Thyroid gland (tissue), 4 donors: ENCODE measurements around the gene NIP7. TPM values are rescaled to one million over a fixed set of nuclear protein-coding genes. Genes with fewer than 3 reads are reported as not detected.

ENCODE experiments used
- DNase-seq, 2 donors: peaks; one replicate each; pipeline ENCODE4 v3.0.0-alpha.2; 2019
- H3K27ac ChIP-seq, 3 donors: fragments of 200-600 bp; sonication (generic); 1 replicate in 2 of 3; 2 replicates in 1 of 3; pipeline ENCODE4 v1.5.1; 2016 to 2019; ENCODE audit warnings: mild to moderate bottlenecking in 1 of 3, moderate library complexity in 1 of 3
- H3K27me3 ChIP-seq: fragments of 200-600 bp; sonication (generic); one replicate; pipeline ENCODE4 v1.5.1; 2019
- H3K36me3 ChIP-seq, 2 donors: fragments of 200-600 bp; sonication (generic); one replicate each; pipeline ENCODE4 v1.5.1; 2016 to 2019
- H3K4me1 ChIP-seq, 2 donors: fragments of 200-600 bp; sonication (generic); one replicate each; pipeline ENCODE4 v1.5.1; 2017 to 2019
- H3K4me3 ChIP-seq, 3 donors: fragments of 200-600 bp; sonication (generic); replicated peaks in 1 of 3; 1 replicate in 2 of 3; 2 replicates in 1 of 3; pipeline ENCODE4 v1.5.1; 2016; ENCODE audit warnings: mild to moderate bottlenecking in 1 of 3
- H3K9me3 ChIP-seq: fragments of 200-600 bp; sonication (generic); one replicate; pipeline ENCODE4 v1.5.1; 2017
- CTCF ChIP-seq, 6 experiments: fragments of 200-600 bp in 3 of 6; fragments of 450-650 bp in 3 of 6; sonication (generic) in 3 of 6; IDR thresholded peaks; one replicate each; pipeline ENCODE4 v1.5.1; 2016 to 2019; ENCODE audit warnings: antibody characterized with exemption in 6 of 6, mild to moderate bottlenecking in 2 of 6, inconsistent platforms in 1 of 6, moderate library complexity in 1 of 6
- POLR2A ChIP-seq, 2 donors: fragments of 450-650 bp; IDR thresholded peaks; one replicate each; pipeline ENCODE4 v1.6.1; 2017; ENCODE audit warnings: antibody characterized with exemption in 2 of 2, mild to moderate bottlenecking in 2 of 2, moderate library complexity in 1 of 2
- WGBS, 2 donors: methylation state at CpG; one replicate each; pipeline ENCODE4 v1.1.5; 2017; 5-methylcytosine and 5-hydroxymethylcytosine counted together
- intact Hi-C: fragments of 100-400 bp; cut with DNase I; formaldehyde crosslinking; loops from one replicate; pipeline ENCODE4 v1.15.1; 2023
- total RNA-seq, 4 donors: library from RNA; depleted of rRNA; stranded (reverse); fragments of >200 nt; gene quantifications; one replicate each; pipeline ENCODE4 v1.2.3, GENCODE V29; 2016

The NIP7 gene
- total RNA-seq, 4 donors from 2014 or later = 9.8 to 17.5 (median 14.7) TPM

GRCh38 chr16:69376393-69377059 is 37.0 kb downstream of the NIP7 start:
- TF ChIP-seq CTCF (IDR thresholded peaks at IDR 0.05) (no peak), POLR2A (IDR thresholded peaks at IDR 0.05) (no peak)
- DNase-seq = no peak
- H3K27ac ChIP-seq = no peak overlapping the region
- no peak overlapping the region for H3K4me3 ChIP-seq
- intact Hi-C loops = no loop called here
- H3K36me3 ChIP-seq = peaks cover 19 to 26% of the 10 kb centered on the region in 2 donors
- WGBS, 2 donors = 94% methylated on average over 10 of the region's 10 CpGs
- H3K4me1 ChIP-seq = no peaks in the 10 kb centered on the region
- H3K27me3 ChIP-seq = no peaks in the 10 kb centered on the region
- no peaks in the 10 kb centered on the region for H3K9me3 ChIP-seq

- no peak overlapping the region for H3K4me3 ChIP-seq
- TF ChIP-seq CTCF (IDR thresholded peaks at IDR 0.05) (no peak), POLR2A (IDR thresholded peaks at IDR 0.05) (no peak)
- H3K27ac ChIP-seq = no peak overlapping the region
- peaks cover 31 to 35% of the 10 kb centered on the region in 2 donors for H3K36me3 ChIP-seq
- H3K9me3 ChIP-seq = no peaks in the 10 kb centered on the region
- intact Hi-C loops = no loop called here
- no peaks in the 10 kb centered on the region for H3K4me1 ChIP-seq
- H3K27me3 ChIP-seq = no peaks in the 10 kb centered on the region
- 91 to 93% methylated on average over 1 of the region's 1 CpG for WGBS, 2 donors
- DNase-seq = no peak
These were observed 38.5 kb downstream of the NIP7 start for GRCh38 chr16:69378036-69378435.

- TF ChIP-seq POLR2A (IDR thresholded peaks at IDR 0.05) (no peak), CTCF (IDR thresholded peaks at IDR 0.05) (no peak)
- H3K36me3 ChIP-seq = peaks cover 31 to 35% of the 10 kb centered on the region in 2 donors
- 79 to 88% methylated on average over 1 of the region's 1 CpG for WGBS, 2 donors
- no peak overlapping the region for H3K27ac ChIP-seq
- intact Hi-C loops = no loop called here
- DNase-seq = no peak
- no peak overlapping the region for H3K4me3 ChIP-seq
- no peaks in the 10 kb centered on the region for H3K4me1 ChIP-seq
- H3K27me3 ChIP-seq = no peaks in the 10 kb centered on the region
- no peaks in the 10 kb centered on the region for H3K9me3 ChIP-seq
These were observed 39.2 kb downstream of the NIP7 start for GRCh38 chr16:69378760-69379159.

- H3K4me3 ChIP-seq = no peak overlapping the region
- TF ChIP-seq POLR2A (IDR thresholded peaks at IDR 0.05) = no peak
- TF ChIP-seq CTCF (IDR thresholded peaks at IDR 0.05) = no peak
- H3K27ac ChIP-seq = no peak overlapping the region
- H3K4me1 ChIP-seq = peaks cover 8 to 9% of the 10 kb centered on the region in 2 donors
- peaks cover 31 to 35% of the 10 kb centered on the region in 2 donors for H3K36me3 ChIP-seq
- H3K9me3 ChIP-seq = no peaks in the 10 kb centered on the region
- WGBS, 2 donors = 71 to 81% methylated on average over 2 of the region's 2 CpGs
- H3K27me3 ChIP-seq = no peaks in the 10 kb centered on the region
- intact Hi-C loops = loop anchor here (10.0 kb wide), 1 partner anchor 46 kb away; the partner anchor contains the start of genes COG8, NIP7 and PDF
- DNase-seq = no peak
These were observed 41.7 kb downstream of the NIP7 start for GRCh38 chr16:69381231-69381630.

- WGBS, 2 donors = 93 to 100% methylated on average over 2 of the region's 2 CpGs
- no peak overlapping the region for H3K4me3 ChIP-seq
- no peak overlapping the region for H3K27ac ChIP-seq
- TF ChIP-seq CTCF (IDR thresholded peaks at IDR 0.05) (no peak), POLR2A (IDR thresholded peaks at IDR 0.05) (no peak)
- H3K27me3 ChIP-seq = no peaks in the 10 kb centered on the region
- no peak for DNase-seq
- H3K4me1 ChIP-seq = peaks cover 8 to 9% of the 10 kb centered on the region in 2 donors
- peaks cover 31 to 35% of the 10 kb centered on the region in 2 donors for H3K36me3 ChIP-seq
- H3K9me3 ChIP-seq = no peaks in the 10 kb centered on the region
- intact Hi-C loops = loop anchor here (10.0 kb wide), 1 partner anchor 48 kb away; the partner anchor contains the start of genes COG8, NIP7 and PDF
These were observed 42.8 kb downstream of the NIP7 start for GRCh38 chr16:69382421-69382820.
